ENCODE measurements around the gene NEB. TPM values are rescaled to one million over a fixed set of nuclear protein-coding genes. Genes with fewer than 3 reads are reported as not detected.
"Not testable (repeated sequence)": the region's sequence is repeated elsewhere in the genome, so short reads cannot be mapped to it uniquely, and the experiment has no call there.

The NEB gene
- total RNA-seq, 1 experiment from 2014 or later: 0.33 TPM

- ChIA-PET CTCF (no interaction called here), POLR2A (no interaction called here)
- H3K4me1 Mint-ChIP-seq (ENCODE audit: insufficient read depth, unreplicated experiment): no peaks in the 10 kb centered on the region
- H3K9me3 Mint-ChIP-seq (ENCODE audit: unreplicated experiment): no peaks in the 10 kb centered on the region
- no peak for DNase-seq (ENCODE audit: unreplicated experiment)
- H3K36me3 Mint-ChIP-seq (ENCODE audit: insufficient read depth, unreplicated experiment): no peaks in the 10 kb centered on the region
- TF ChIP-seq, protein P1, sequence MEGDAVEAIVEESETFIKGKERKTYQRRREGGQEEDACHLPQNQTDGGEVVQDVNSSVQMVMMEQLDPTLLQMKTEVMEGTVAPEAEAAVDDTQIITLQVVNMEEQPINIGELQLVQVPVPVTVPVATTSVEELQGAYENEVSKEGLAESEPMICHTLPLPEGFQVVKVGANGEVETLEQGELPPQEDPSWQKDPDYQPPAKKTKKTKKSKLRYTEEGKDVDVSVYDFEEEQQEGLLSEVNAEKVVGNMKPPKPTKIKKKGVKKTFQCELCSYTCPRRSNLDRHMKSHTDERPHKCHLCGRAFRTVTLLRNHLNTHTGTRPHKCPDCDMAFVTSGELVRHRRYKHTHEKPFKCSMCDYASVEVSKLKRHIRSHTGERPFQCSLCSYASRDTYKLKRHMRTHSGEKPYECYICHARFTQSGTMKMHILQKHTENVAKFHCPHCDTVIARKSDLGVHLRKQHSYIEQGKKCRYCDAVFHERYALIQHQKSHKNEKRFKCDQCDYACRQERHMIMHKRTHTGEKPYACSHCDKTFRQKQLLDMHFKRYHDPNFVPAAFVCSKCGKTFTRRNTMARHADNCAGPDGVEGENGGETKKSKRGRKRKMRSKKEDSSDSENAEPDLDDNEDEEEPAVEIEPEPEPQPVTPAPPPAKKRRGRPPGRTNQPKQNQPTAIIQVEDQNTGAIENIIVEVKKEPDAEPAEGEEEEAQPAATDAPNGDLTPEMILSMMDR (IDR thresholded peaks at IDR 0.05; ENCODE audit: unreplicated experiment): no peak
- no peak overlapping the region for H3K4me3 Mint-ChIP-seq (ENCODE audit: unreplicated experiment)
- H3K27me3 Mint-ChIP-seq (ENCODE audit: insufficient read depth, unreplicated experiment): no peaks in the 10 kb centered on the region
- intact Hi-C loops (cut with micrococcal nuclease): no loop called here
- no peak overlapping the region for H3K27ac Mint-ChIP-seq (ENCODE audit: low read depth, unreplicated experiment)
- no TSS peak for BruUV-seq (replicated peaks)
Observed at GRCh38 chr2:151610310-151610709, 124.0 kb downstream of the NEB start.

- ChIA-PET POLR2A (no interaction called here), CTCF (interaction anchor here (0.6 kb wide), 1 partner anchor 130 kb away, joined by 3 read pairs; no protein-coding TSS in a partner anchor)
- Mint-ChIP-seq H3K4me1 (ENCODE audit: insufficient read depth, unreplicated experiment) (no peaks in the 10 kb centered on the region), H3K27me3 (ENCODE audit: insufficient read depth, unreplicated experiment) (no peaks in the 10 kb centered on the region), H3K4me3 (ENCODE audit: unreplicated experiment) (no peak overlapping the region), H3K36me3 (ENCODE audit: insufficient read depth, unreplicated experiment) (no peaks in the 10 kb centered on the region), H3K27ac (ENCODE audit: low read depth, unreplicated experiment) (no peak overlapping the region), H3K9me3 (ENCODE audit: unreplicated experiment) (no peaks in the 10 kb centered on the region)
- TF ChIP-seq, protein P1 (IDR thresholded peaks at IDR 0.05; ENCODE audit: unreplicated experiment): no peak
- no peak for DNase-seq (ENCODE audit: unreplicated experiment)
- no TSS peak for BruUV-seq (replicated peaks)
- intact Hi-C loops (cut with micrococcal nuclease): no loop called here
Observed at GRCh38 chr2:151609705-151610104, 124.6 kb downstream of the NEB start.

- POLR2A ChIA-PET; H3K36me3 Mint-ChIP-seq (ENCODE audit: insufficient read depth, unreplicated experiment); H3K4me1 Mint-ChIP-seq (ENCODE audit: insufficient read depth, unreplicated experiment); H3K27me3 Mint-ChIP-seq (ENCODE audit: insufficient read depth, unreplicated experiment); H3K4me3 Mint-ChIP-seq (ENCODE audit: unreplicated experiment); CTCF ChIA-PET; H3K27ac Mint-ChIP-seq (ENCODE audit: low read depth, unreplicated experiment); H3K9me3 Mint-ChIP-seq (ENCODE audit: unreplicated experiment); DNase-seq (ENCODE audit: unreplicated experiment); BruUV-seq (replicated peaks); intact Hi-C loops (cut with micrococcal nuclease): not testable (repeated sequence)
Observed at GRCh38 chr2:151607459-151608424, 126.5 kb downstream of the NEB start.

GRCh38 chr2:151603530-151603929, 130.7 kb downstream of the NEB start:
- H3K36me3 Mint-ChIP-seq (ENCODE audit: insufficient read depth, unreplicated experiment); H3K4me1 Mint-ChIP-seq (ENCODE audit: insufficient read depth, unreplicated experiment); H3K27me3 Mint-ChIP-seq (ENCODE audit: insufficient read depth, unreplicated experiment); CTCF ChIA-PET; H3K27ac Mint-ChIP-seq (ENCODE audit: low read depth, unreplicated experiment); DNase-seq (ENCODE audit: unreplicated experiment); H3K9me3 Mint-ChIP-seq (ENCODE audit: unreplicated experiment); intact Hi-C loops (cut with micrococcal nuclease); H3K4me3 Mint-ChIP-seq (ENCODE audit: unreplicated experiment); BruUV-seq (replicated peaks); POLR2A ChIA-PET: not testable (repeated sequence)

DNA sequence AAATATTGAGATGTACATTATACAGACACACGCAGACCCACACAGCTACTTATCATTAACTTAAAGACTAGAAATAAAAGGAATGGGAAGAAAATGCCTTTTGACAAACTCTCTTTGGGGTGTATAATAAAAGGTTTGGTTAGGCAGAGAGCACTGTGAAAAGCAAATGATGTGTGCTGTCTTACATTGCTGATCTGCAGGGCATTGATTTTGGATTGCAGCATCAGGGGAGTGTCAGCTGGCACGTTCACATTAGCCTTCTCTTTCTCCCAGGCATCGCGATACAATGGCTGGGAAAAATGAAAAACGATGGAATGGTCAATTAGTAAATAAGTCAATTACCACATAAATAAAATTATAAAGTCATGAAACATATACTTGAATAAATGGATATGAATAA, 131.9 kb downstream of the NEB start:
- intact Hi-C loops (cut with micrococcal nuclease); H3K36me3 Mint-ChIP-seq (ENCODE audit: insufficient read depth, unreplicated experiment); H3K4me3 Mint-ChIP-seq (ENCODE audit: unreplicated experiment); H3K27ac Mint-ChIP-seq (ENCODE audit: low read depth, unreplicated experiment); H3K9me3 Mint-ChIP-seq (ENCODE audit: unreplicated experiment); BruUV-seq (replicated peaks); H3K4me1 Mint-ChIP-seq (ENCODE audit: insufficient read depth, unreplicated experiment); H3K27me3 Mint-ChIP-seq (ENCODE audit: insufficient read depth, unreplicated experiment); POLR2A ChIA-PET; CTCF ChIA-PET; DNase-seq (ENCODE audit: unreplicated experiment): not testable (repeated sequence)

DNA sequence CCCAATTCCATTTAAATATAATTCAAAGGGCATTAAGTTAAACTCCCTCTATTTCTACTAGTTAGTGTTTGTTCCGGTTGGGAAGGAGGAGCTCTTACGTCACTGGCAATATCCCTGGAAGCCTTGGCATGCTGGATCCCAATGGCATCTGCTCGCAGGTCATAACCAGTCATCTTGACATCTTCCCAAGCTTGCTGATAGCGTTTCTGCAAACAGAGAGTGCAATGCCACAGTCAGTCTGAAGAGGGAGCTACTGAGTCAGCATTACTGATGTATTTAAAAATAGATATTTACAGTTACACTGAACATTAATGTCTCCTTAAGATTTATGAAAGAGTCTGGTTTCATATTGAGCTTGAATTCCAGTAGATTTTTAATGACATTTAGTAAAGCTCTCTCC, 132.5 kb downstream of the NEB start:
- H3K9me3 Mint-ChIP-seq (ENCODE audit: unreplicated experiment); BruUV-seq (replicated peaks); H3K4me3 Mint-ChIP-seq (ENCODE audit: unreplicated experiment); intact Hi-C loops (cut with micrococcal nuclease); POLR2A ChIA-PET; H3K27me3 Mint-ChIP-seq (ENCODE audit: insufficient read depth, unreplicated experiment); H3K4me1 Mint-ChIP-seq (ENCODE audit: insufficient read depth, unreplicated experiment); H3K36me3 Mint-ChIP-seq (ENCODE audit: insufficient read depth, unreplicated experiment); CTCF ChIA-PET; H3K27ac Mint-ChIP-seq (ENCODE audit: low read depth, unreplicated experiment); DNase-seq (ENCODE audit: unreplicated experiment): not testable (repeated sequence)

DNA sequence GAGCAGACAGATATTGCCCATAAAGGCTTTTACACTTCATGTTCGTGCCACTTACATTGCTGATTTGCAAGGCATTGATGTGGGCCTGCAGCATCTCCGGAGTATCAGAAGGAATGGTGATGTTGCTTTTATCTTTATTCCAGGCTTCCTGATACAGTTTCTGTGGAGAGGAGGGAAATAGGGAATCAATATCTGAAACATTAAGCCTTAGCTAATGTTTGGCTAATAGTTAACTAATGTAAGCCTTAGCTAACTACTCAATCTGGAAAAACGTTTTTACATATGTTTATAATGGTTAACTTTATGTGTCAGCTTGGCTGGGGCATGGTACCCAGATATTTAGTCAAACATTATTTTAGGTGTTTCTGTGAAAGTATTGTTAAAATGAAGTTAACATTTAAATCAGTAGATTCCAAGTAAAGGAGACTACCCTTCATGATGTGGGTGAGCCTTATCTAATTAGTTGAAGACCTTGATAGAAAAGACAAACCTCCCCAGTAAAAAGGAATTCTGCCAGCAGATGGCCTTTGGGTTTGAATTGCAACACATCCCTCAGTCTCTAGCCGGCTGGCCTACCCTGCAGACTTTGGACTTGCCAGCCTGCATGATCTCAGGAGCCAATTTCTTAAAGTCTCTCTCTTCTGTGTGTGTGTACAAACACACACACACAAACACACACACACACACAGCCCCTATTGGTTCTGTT, 137.2 kb downstream of the NEB start:
- H3K27ac Mint-ChIP-seq (ENCODE audit: low read depth, unreplicated experiment); H3K4me3 Mint-ChIP-seq (ENCODE audit: unreplicated experiment); H3K27me3 Mint-ChIP-seq (ENCODE audit: insufficient read depth, unreplicated experiment); CTCF ChIA-PET; intact Hi-C loops (cut with micrococcal nuclease); H3K4me1 Mint-ChIP-seq (ENCODE audit: insufficient read depth, unreplicated experiment); DNase-seq (ENCODE audit: unreplicated experiment); H3K9me3 Mint-ChIP-seq (ENCODE audit: unreplicated experiment); BruUV-seq (replicated peaks); POLR2A ChIA-PET; H3K36me3 Mint-ChIP-seq (ENCODE audit: insufficient read depth, unreplicated experiment): not testable (repeated sequence)

- H3K4me1 Mint-ChIP-seq (ENCODE audit: insufficient read depth, unreplicated experiment); H3K36me3 Mint-ChIP-seq (ENCODE audit: insufficient read depth, unreplicated experiment); BruUV-seq (replicated peaks); H3K27me3 Mint-ChIP-seq (ENCODE audit: insufficient read depth, unreplicated experiment); POLR2A ChIA-PET; intact Hi-C loops (cut with micrococcal nuclease); H3K27ac Mint-ChIP-seq (ENCODE audit: low read depth, unreplicated experiment); CTCF ChIA-PET; DNase-seq (ENCODE audit: unreplicated experiment); H3K9me3 Mint-ChIP-seq (ENCODE audit: unreplicated experiment); H3K4me3 Mint-ChIP-seq (ENCODE audit: unreplicated experiment): not testable (repeated sequence)
Observed at GRCh38 chr2:151591908-151592255, 142.4 kb downstream of the NEB start.
